Heart left ventricle (tissue), 16 donors: Measurements from ENCODE around the gene INHA. TPM values are rescaled to one million over a fixed set of nuclear protein-coding genes. Genes with fewer than 3 reads are reported as not detected.

Source experiments
- ATAC-seq, 4 donors: fragments of 200-7000 bp; cut with Tn5 transposase; one replicate each; pipeline ENCODE4 v1.9.1; 2020 to 2022; ENCODE audit warnings: moderate library complexity in 4 of 4, mild to moderate bottlenecking in 3 of 4, moderate number of reproducible peaks in 1 of 4
- DNase-seq, 5 donors: peaks; one replicate each; pipeline ENCODE4 v3.0.0-alpha.2; 2020
- H3K27ac ChIP-seq, 12 donors: fragments of 200-600 bp; sonication (generic) in 4 of 12; one replicate each; pipeline versions ENCODE4 v1.5.0 to v1.8.0; 2016 to 2022; ENCODE audit warnings: mild to moderate bottlenecking in 2 of 12
- H3K27me3 ChIP-seq, 9 donors: fragments of 200-600 bp; sonication (generic) in 2 of 9; one replicate each; pipeline versions ENCODE4 v1.5.1 to v1.8.0; 2016 to 2022; ENCODE audit warnings: mild to moderate bottlenecking in 3 of 9
- H3K36me3 ChIP-seq, 9 donors: fragments of 200-600 bp; sonication (generic) in 2 of 9; one replicate each; pipeline versions ENCODE4 v1.5.0 to v1.8.0; 2018 to 2022; ENCODE audit warnings: mild to moderate bottlenecking in 2 of 9
- H3K4me1 ChIP-seq, 12 donors: fragments of 200-600 bp; sonication (generic) in 4 of 12; one replicate each; pipeline versions ENCODE4 v1.5.0 to v1.8.0; 2016 to 2022; ENCODE audit warnings: mild to moderate bottlenecking in 3 of 12
- H3K4me3 ChIP-seq, 12 donors: fragments of 200-600 bp; sonication (generic) in 4 of 12; one replicate each; pipeline versions ENCODE4 v1.5.0 to v1.8.0; 2017 to 2022; ENCODE audit warnings: mild to moderate bottlenecking in 9 of 12, moderate library complexity in 4 of 12
- H3K9me3 ChIP-seq, 12 donors: fragments of 200-600 bp; sonication (generic) in 4 of 12; one replicate each; pipeline versions ENCODE4 v1.5.0 to v1.8.0; 2016 to 2022; ENCODE audit warnings: mild to moderate bottlenecking in 1 of 12
- POLR2A ChIP-seq, 2 donors: fragments of 450-650 bp; IDR thresholded peaks; one replicate each; pipeline ENCODE4 v1.6.1; 2017; ENCODE audit warnings: antibody characterized with exemption in 2 of 2, mild to moderate bottlenecking in 2 of 2, moderate library complexity in 2 of 2
- WGBS, 4 donors: extraction: QIAGEN DNeasy Blood & Tissue Kit in 2 of 4; methylation state at CpG; one replicate each; pipeline versions ENCODE4 v1.1.5 to v1.1.7; 2013 to 2018; 5-methylcytosine and 5-hydroxymethylcytosine counted together
- intact Hi-C, 10 donors: fragments of 100-400 bp; cut with DNase I; formaldehyde crosslinking; loops; one replicate each; pipeline versions ENCODE4 v1.11.1 to v1.14.2; 2022
- polyA plus RNA-seq, 2 donors: library from polyadenylated mRNA; stranded (reverse); fragments of 200-250 nt; gene quantifications; one replicate each; pipeline ENCODE4 v1.2.3, GENCODE V29; 2013
- total RNA-seq, 9 donors: library from RNA; depleted of rRNA in 2 of 9; stranded (reverse); fragments of >200 nt in 2 of 9; fragmentation: NEBNext Ultra II Directional in 3 of 9; extraction: Animal tissue kit (Norgen Biotek cat#: 25700) in 3 of 9; gene quantifications; one replicate each; pipeline versions ENCODE4 v1.1.0 to v1.2.4, GENCODE V29; 2016 to 2023
- TF ChIP-seq, protein P1 (sequence below), 12 donors: fragments of 200-600 bp; sonication (generic) in 4 of 12; IDR thresholded peaks; one replicate each; pipeline versions ENCODE4 v1.5.0 to v1.8.0; 2018 to 2022; ENCODE audit warnings: antibody characterized with exemption in 12 of 12, mild to moderate bottlenecking in 5 of 12
- donor health status: ischemic (EF 13 %, LVEDD 7.1; RV severe dilation, severe dysfunction).
- donor health status: healthy with polysubstance abuse.
- donor health status: DM: no; HTN: yes; CAD: no.
- donor health status: DM: no; HTN: no; CAD: no.
- donor health status: ischemic (EF 25% LVEDD 6.9; RV normal size, moderate dysfunction).
- donor health status: ischemic (EF 25% LVEDD 5.7; RV mildly dilated, moderate dysfunction).
- donor health status: healthy.
- donor health status: DM: yes; HTN: yes; CAD: no.
- donor health status: ischemic (EF 35%, LVEDD 5.7; RV mildly dilated, moderate dysfunction).
- donor health status: nonischemic (EF 11% LVEDD 7.7; RV severe dilation, severe dysfunction).
- donor health status: DM: yes; HTN: yes; CAD: no.
- donor health status: PGD.
- donor health status: ischemic (EF 29% LVEDD 5.4; RV normal size, mild dysfunction).
- donor health status: nonischemic (EF 23%, LVEDD 6.1; RV moderate dilation, normal function).

The INHA gene
- total and polyA plus RNA-seq, 11 donors, result 0.52 to 14.2 (median 1.9) TPM

DNA sequence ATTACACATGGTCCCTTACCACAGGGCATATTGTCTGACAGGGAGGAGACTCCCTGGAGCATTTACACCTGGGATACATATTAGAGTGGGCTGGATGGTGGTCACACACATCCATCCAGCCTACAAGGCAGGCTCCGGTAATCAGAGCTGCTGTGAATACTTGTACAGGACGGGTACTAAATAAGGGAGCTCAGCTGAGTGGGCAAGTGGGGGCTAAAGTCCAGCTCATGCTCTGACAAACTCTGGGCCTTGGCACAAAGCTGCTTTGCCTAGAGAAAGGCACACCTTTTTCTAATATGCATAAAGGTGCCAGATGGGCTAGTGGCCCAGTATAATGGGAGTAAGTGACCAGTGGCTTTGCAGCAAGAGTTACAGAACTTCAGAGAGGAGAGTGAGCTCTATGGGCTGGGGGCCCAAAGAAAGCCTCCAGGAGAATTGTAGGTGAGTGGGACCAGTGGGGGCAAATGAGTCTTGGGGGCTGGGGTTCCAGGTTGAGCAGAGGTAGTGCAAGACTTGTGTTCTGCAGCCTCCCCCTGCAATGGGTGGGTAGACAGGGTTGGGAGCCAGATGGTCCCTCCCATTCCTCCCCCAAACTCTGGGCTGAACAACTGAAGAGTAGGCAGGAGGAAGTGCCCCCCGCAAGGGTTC lies 26.7 kb upstream of the INHA start:
- ATAC-seq (no peak), DNase-seq (no peak)
- Histone ChIP-seq H3K27me3 (peaks cover 0 to 21% (median 0%) of the 10 kb centered on the region in 9 donors), H3K4me1 (peaks cover 0 to 35% (median 24%) of the 10 kb centered on the region in 12 donors), H3K9me3 (no peaks in the 10 kb centered on the region), H3K36me3 (peaks cover 0 to 16% (median 12%) of the 10 kb centered on the region in 9 donors), H3K27ac (no peak overlapping the region), H3K4me3 (no peak overlapping the region)
- intact Hi-C loops, result loop anchor here in 1 of 10 donors (10.0 kb wide), 1 partner anchor 99 kb away; no protein-coding TSS in a partner anchor
- no peak for TF ChIP-seq POLR2A (IDR thresholded peaks at IDR 0.05)
- TF ChIP-seq, protein P1, sequence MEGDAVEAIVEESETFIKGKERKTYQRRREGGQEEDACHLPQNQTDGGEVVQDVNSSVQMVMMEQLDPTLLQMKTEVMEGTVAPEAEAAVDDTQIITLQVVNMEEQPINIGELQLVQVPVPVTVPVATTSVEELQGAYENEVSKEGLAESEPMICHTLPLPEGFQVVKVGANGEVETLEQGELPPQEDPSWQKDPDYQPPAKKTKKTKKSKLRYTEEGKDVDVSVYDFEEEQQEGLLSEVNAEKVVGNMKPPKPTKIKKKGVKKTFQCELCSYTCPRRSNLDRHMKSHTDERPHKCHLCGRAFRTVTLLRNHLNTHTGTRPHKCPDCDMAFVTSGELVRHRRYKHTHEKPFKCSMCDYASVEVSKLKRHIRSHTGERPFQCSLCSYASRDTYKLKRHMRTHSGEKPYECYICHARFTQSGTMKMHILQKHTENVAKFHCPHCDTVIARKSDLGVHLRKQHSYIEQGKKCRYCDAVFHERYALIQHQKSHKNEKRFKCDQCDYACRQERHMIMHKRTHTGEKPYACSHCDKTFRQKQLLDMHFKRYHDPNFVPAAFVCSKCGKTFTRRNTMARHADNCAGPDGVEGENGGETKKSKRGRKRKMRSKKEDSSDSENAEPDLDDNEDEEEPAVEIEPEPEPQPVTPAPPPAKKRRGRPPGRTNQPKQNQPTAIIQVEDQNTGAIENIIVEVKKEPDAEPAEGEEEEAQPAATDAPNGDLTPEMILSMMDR (IDR thresholded peaks at IDR 0.05), result no peak
- 71 to 88% (median 83%) methylated on average over 3 of the region's 3 CpGs for WGBS, 4 donors

- no peak for TF ChIP-seq POLR2A (IDR thresholded peaks at IDR 0.05)
- intact Hi-C loops, result loop anchor here in 1 of 10 donors (10.0 kb wide), 1 partner anchor 99 kb away; no protein-coding TSS in a partner anchor
- DNase-seq, result no peak
- Histone ChIP-seq H3K27ac (no peak overlapping the region), H3K4me3 (no peak overlapping the region), H3K36me3 (peaks cover 0 to 10% (median 7%) of the 10 kb centered on the region in 9 donors), H3K27me3 (peaks cover 0 to 21% (median 0%) of the 10 kb centered on the region in 9 donors), H3K9me3 (no peaks in the 10 kb centered on the region), H3K4me1 (peaks cover 0 to 35% (median 24%) of the 10 kb centered on the region in 12 donors)
- 64 to 74% (median 69%) methylated on average over 4 of the region's 4 CpGs for WGBS, 4 donors
- no peak for ATAC-seq
These were observed 26.2 kb upstream of the INHA start for GRCh38 chr2:219545943-219546352.

DNA sequence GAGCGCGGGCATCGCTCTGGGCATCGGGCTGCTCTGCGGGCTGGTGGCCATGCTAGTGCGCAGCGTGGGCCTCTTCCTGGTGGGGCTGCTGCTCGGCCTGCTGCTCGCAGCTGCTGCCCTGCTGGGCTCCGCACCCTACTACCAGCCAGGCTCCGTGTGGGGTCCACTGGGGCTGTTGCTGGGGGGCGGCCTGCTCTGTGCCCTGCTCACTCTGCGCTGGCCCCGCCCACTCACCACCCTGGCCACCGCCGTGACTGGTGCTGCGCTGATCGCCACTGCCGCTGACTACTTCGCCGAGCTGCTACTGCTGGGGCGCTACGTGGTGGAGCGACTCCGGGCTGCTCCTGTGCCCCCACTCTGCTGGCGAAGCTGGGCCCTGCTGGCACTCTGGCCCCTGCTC lies 24.5 kb upstream of the INHA start:
- Histone ChIP-seq H3K9me3 (no peaks in the 10 kb centered on the region), H3K36me3 (peaks cover 0 to 3% (median 0%) of the 10 kb centered on the region in 9 donors), H3K4me1 (peaks cover 0 to 35% (median 17%) of the 10 kb centered on the region in 12 donors), H3K27ac (no peak overlapping the region), H3K4me3 (no peak overlapping the region), H3K27me3 (peaks cover 0 to 31% (median 0%) of the 10 kb centered on the region in 9 donors)
- WGBS, 4 donors, result 94 to 97% (median 95%) methylated on average over 18 to 26 of the region's 26 CpGs
- DNase-seq (no peak), ATAC-seq (no peak)
- TF ChIP-seq, protein P1 (IDR thresholded peaks at IDR 0.05), result no peak
- TF ChIP-seq POLR2A (IDR thresholded peaks at IDR 0.05), result no peak
- intact Hi-C loops, result loop anchor here in 1 of 10 donors (10.0 kb wide), 1 partner anchor 97 kb away; no protein-coding TSS in a partner anchor

DNA sequence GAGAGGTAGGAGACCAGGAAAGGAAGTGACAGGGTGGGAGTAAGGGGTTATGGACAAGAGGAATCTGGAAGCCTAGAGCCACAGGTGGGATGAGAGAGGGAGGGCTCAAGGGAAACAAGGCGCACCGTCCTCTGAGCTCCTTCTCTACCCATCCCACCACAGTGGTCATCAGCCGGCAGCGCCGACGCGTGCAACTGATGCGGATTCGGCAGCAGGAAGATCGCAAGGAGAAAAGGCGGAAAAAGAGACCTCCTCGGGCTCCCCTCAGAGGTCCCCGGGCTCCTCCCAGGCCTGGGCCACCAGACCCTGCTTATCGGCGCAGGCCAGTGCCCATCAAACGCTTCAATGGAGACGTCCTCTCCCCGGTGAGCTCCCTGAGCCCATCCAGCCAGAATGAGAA lies 23.1 kb upstream of the INHA start:
- DNase-seq, result no peak
- Histone ChIP-seq H3K27ac (no peak overlapping the region), H3K4me1 (peaks cover 0 to 31% (median 18%) of the 10 kb centered on the region in 12 donors), H3K9me3 (no peaks in the 10 kb centered on the region), H3K4me3 (no peak overlapping the region), H3K27me3 (peaks cover 0 to 33% (median 2%) of the 10 kb centered on the region in 9 donors), H3K36me3 (peaks cover 0 to 3% (median 0%) of the 10 kb centered on the region in 9 donors)
- ATAC-seq, result no peak
- WGBS, 4 donors, result 92 to 94% (median 93%) methylated on average over 18 of the region's 18 CpGs
- intact Hi-C loops, result loop anchor here in 1 of 10 donors (10.0 kb wide), 1 partner anchor 96 kb away; no protein-coding TSS in a partner anchor
- TF ChIP-seq POLR2A (IDR thresholded peaks at IDR 0.05), result no peak
- TF ChIP-seq, protein P1 (IDR thresholded peaks at IDR 0.05), result no peak
